HepG2 (cell line): Measurements from ENCODE around the gene PRELID2. TPM values are rescaled to one million over a fixed set of nuclear protein-coding genes. Genes with fewer than 3 reads are reported as not detected.

ENCODE experiments used
- AKAP8 ChIP-seq: sonication (generic); formaldehyde crosslinking; IDR thresholded peaks from 2 replicates; pipeline ENCODE4 v1.5.1; 2020; ENCODE audit warnings: mild to moderate bottlenecking, missing genetic modification reagents
- MAZ ChIP-seq, 2 experiments: sonication (generic) in 1 of 2; formaldehyde crosslinking in 1 of 2; IDR thresholded peaks; 2 replicates each; pipeline versions ENCODE4 v1.5.0 to v1.6.1; 2012 to 2020; ENCODE audit warnings: low read depth in 2 of 2, mild to moderate bottlenecking in 2 of 2, borderline replicate concordance in 1 of 2, improper control_type of control experiment in 1 of 2, low read length in 1 of 2, missing genetic modification reagents in 1 of 2, moderate library complexity in 1 of 2
- MNT ChIP-seq: fragments of 450-650 bp; IDR thresholded peaks from 2 replicates; pipeline ENCODE4 v1.6.1; 2016
- SRY ChIP-seq: sonication (generic); formaldehyde crosslinking; IDR thresholded peaks from 2 replicates; pipeline ENCODE4 v1.8.0; 2022; ENCODE audit warnings: mild to moderate bottlenecking, missing genetic modification reagents
- TFAP4 ChIP-seq: sonication (generic); IDR thresholded peaks from 2 replicates; pipeline ENCODE4 v1.6.1; 2016; ENCODE audit warnings: low read depth, borderline replicate concordance
- THAP8 ChIP-seq: sonication (generic); formaldehyde crosslinking; IDR thresholded peaks from 2 replicates; pipeline ENCODE4 v1.5.1; 2020; ENCODE audit warnings: missing genetic modification reagents, mild to moderate bottlenecking, borderline replicate concordance
- ZBTB25 ChIP-seq: IDR thresholded peaks from 2 replicates; pipeline ENCODE4 v1.6.1; 2018; ENCODE audit warnings: missing genetic modification reagents
- ZBTB46 ChIP-seq: sonication (generic); formaldehyde crosslinking; IDR thresholded peaks from 2 replicates; pipeline ENCODE4 v1.4.0; 2020; ENCODE audit warnings: mild to moderate bottlenecking, missing genetic modification reagents, borderline replicate concordance
- ZNF101 ChIP-seq: sonication (generic); formaldehyde crosslinking; IDR thresholded peaks from 2 replicates; pipeline ENCODE4 v1.4.0; 2020; ENCODE audit warnings: mild to moderate bottlenecking, low read depth, missing genetic modification reagents, borderline replicate concordance
- ZNF318 ChIP-seq: sonication (generic); formaldehyde crosslinking; IDR thresholded peaks from 2 replicates; pipeline ENCODE4 v1.4.0; 2020; ENCODE audit warnings: mild to moderate bottlenecking, missing genetic modification reagents
- ZNF460 ChIP-seq: sonication (generic); formaldehyde crosslinking; IDR thresholded peaks from 2 replicates; pipeline ENCODE4 v1.5.1; 2020; ENCODE audit warnings: missing genetic modification reagents, mild to moderate bottlenecking, borderline replicate concordance
- polyA plus RNA-seq, 8 experiments: library from polyadenylated mRNA; depleted of rRNA in 3 of 8; stranded (reverse) in 7 of 8; unstranded in 1 of 8; fragments of >200 nt; fragmentation: Illumina TruSeq in 4 of 8; extraction: Trizol in 4 of 8; gene quantifications; 2 replicates each; pipeline versions ENCODE4 v1.2.1 to v1.2.3, GENCODE V29; 2011 to 2016; ENCODE audit warnings: low read depth in 4 of 8, missing spikeins in 1 of 8, mixed read lengths in 1 of 8; ENCODE audit not compliant: insufficient read depth in 1 of 8
- total RNA-seq, 5 experiments: library from RNA; depleted of rRNA; stranded (reverse); fragments of >200 nt; fragmentation: Illumina TruSeq; extraction: Trizol; gene quantifications; 2 replicates each; pipeline ENCODE4 v1.2.3, GENCODE V29; 2016; ENCODE audit warnings: low read depth in 1 of 5

Gene PRELID2
- total and polyA plus RNA-seq, 2 of the 13 experiments (the other 11 are each of a cell fraction or from before 2014, with no cell fraction given): 10.0 to 22.9 TPM

- no peak for TF ChIP-seq ZNF318
- peak; percentile 56; the same call in 1 of the 2 replicates for TF ChIP-seq ZNF460
- no peak for TF ChIP-seq ZBTB46 (CRISPR knock-in tag)
- no peak for TF ChIP-seq SRY (CRISPR knock-in tag)
- no peak for TF ChIP-seq AKAP8 (CRISPR knock-in tag)
- no peak for TF ChIP-seq MAZ (IDR thresholded peaks at IDR 0.05; ENCODE audit: borderline replicate concordance, low read depth, low read length)
- TF ChIP-seq MAZ (CRISPR knock-in tag; IDR thresholded peaks at IDR 0.05; ENCODE audit: low read depth): peak; percentile 85
- 0 out of 2 replicates have a peak, but pooled peaks have one; percentile 14 for TF ChIP-seq MNT
- peak; percentile 41; the same call in 1 of the 2 replicates for TF ChIP-seq THAP8
- no peak for TF ChIP-seq ZNF101 (CRISPR knock-in tag)
- no peak for TF ChIP-seq ZBTB25 (CRISPR knock-in tag)
- TF ChIP-seq TFAP4: no peak; the same call in 1 of the 2 replicates
Measured at GRCh38 chr5:145834917-145835847, at the start of gene PRELID2 (continued).
